ENCODE results near the gene NOL6. TPM values are rescaled to one million over a fixed set of nuclear protein-coding genes. Genes with fewer than 3 reads are reported as not detected.
"Not testable (repeated sequence)": the region's sequence is repeated elsewhere in the genome, so short reads cannot be mapped to it uniquely, and the experiment has no call there.

The NOL6 gene, protein sequence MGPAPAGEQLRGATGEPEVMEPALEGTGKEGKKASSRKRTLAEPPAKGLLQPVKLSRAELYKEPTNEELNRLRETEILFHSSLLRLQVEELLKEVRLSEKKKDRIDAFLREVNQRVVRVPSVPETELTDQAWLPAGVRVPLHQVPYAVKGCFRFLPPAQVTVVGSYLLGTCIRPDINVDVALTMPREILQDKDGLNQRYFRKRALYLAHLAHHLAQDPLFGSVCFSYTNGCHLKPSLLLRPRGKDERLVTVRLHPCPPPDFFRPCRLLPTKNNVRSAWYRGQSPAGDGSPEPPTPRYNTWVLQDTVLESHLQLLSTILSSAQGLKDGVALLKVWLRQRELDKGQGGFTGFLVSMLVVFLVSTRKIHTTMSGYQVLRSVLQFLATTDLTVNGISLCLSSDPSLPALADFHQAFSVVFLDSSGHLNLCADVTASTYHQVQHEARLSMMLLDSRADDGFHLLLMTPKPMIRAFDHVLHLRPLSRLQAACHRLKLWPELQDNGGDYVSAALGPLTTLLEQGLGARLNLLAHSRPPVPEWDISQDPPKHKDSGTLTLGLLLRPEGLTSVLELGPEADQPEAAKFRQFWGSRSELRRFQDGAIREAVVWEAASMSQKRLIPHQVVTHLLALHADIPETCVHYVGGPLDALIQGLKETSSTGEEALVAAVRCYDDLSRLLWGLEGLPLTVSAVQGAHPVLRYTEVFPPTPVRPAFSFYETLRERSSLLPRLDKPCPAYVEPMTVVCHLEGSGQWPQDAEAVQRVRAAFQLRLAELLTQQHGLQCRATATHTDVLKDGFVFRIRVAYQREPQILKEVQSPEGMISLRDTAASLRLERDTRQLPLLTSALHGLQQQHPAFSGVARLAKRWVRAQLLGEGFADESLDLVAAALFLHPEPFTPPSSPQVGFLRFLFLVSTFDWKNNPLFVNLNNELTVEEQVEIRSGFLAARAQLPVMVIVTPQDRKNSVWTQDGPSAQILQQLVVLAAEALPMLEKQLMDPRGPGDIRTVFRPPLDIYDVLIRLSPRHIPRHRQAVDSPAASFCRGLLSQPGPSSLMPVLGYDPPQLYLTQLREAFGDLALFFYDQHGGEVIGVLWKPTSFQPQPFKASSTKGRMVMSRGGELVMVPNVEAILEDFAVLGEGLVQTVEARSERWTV
- total RNA-seq (2021; ENCODE audit: unreplicated experiment) (75.1 TPM), Bru-seq, nascent RNA (percentile 84 among the genes with signal in this experiment), BruChase-seq, experiment 1, labeled RNA remaining after a 2-hour chase (percentile 89 among the genes with signal in this experiment), BruChase-seq, experiment 2, labeled RNA remaining after a 6-hour chase (percentile 95 among the genes with signal in this experiment)
- polyA plus RNA-seq (2012; ENCODE audit: insufficient read length): 42.0 TPM
- long read RNA-seq, full-length matches to known transcripts: 9 of 129 reads
- long read RNA-seq, partial matches to known transcripts: 95 of 129 reads
- long read RNA-seq, other reads (novel, unspliced or antisense): 25 of 129 reads

DNA sequence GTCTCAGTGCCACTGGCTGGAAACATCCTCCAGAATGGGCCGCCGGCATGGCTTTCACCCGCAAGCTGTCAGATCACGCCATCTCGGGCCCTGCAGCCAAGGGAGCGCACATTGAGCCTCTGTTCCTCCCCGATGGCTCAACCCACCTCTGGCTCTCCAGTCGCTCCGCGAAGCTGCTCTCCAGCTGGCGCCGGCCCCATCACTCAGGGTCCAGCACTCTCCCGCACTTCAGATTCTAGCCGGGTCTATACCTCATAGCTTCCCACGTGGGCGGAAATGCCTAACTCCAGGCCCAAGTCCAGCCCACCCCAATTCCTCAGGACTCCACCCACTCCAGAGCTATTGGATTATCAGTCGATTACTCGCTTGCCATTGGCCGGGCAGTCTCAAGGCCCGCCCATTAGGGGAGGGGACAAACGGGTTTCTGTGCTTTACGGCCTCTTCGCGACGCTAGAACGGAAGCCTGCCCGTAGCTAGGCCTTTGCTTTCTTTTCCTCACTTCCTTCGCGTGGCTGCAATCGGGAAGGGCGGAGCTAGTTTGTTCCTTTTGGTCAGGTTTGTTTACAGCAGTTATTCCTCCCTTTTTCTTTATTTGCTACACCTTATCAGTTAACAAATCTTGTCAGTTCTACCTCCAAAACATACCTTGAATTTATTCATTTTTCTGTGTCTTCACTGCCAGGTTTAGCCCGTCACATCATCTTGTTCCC lies at the start of gene NOL6:
TSS of gene NOL6 (minus strand) at position 282 of the 710 bp plus-strand sequence. CDS start at position 200, 82 bp downstream.
- in situ Hi-C loops (cut with HindIII; ENCODE audit: low pct_unique_long_range_greater_than_20kb, low sequenced_read_pairs): no loop called here
- peaks cover 3% of the 10 kb centered on the region for H3K36me3 ChIP-seq (ENCODE audit: control insufficient read depth, insufficient read depth, low read length)
- peak within 1 kb of the TSS; percentile 79 to 99 for H3K4me3 ChIP-seq (ENCODE audit: low read depth in 2 of 2, low read length in 2 of 2)
- H3K4me1 ChIP-seq (ENCODE audit: control insufficient read depth, insufficient read depth, low read length): peaks cover 6% of the 10 kb centered on the region
- H3K27me3 ChIP-seq (ENCODE audit: control insufficient read depth, insufficient read depth, low read length): no peaks in the 10 kb centered on the region
- ATAC-seq: peak; percentile 100
- CTCF ChIA-PET: interaction anchor here (0.7 to 1.1 kb wide), 7 partner anchors 18 to 195 kb away, joined by 3 to 11 read pairs (median 5); partner anchors contain the start of genes AQP3 and NFX1
- peak; percentile 98 for DNase-seq (ENCODE audit: low read depth, low spot score)
- POLR2A ChIA-PET: interaction anchor here (0.6 to 1.1 kb wide), 5 partner anchors 9 to 312 kb away, joined by 3 to 4 read pairs (median 3); no protein-coding TSS in a partner anchor
- BruUV-seq (replicated peaks): no TSS peak
- no peaks in the 10 kb centered on the region for H3K9me3 ChIP-seq (ENCODE audit: control insufficient read depth, insufficient read depth, low read depth, low read length)
- intact Hi-C loops (cut with micrococcal nuclease; ENCODE audit: unreplicated experiment): no loop called here
- peak; percentile 98 for TF ChIP-seq SIN3A (IDR thresholded peaks at IDR 0.05; ENCODE audit: borderline replicate concordance, insufficient read depth, low read depth, low read length)
- peak; percentile 97 for TF ChIP-seq POLR2AphosphoS5 (IDR thresholded peaks at IDR 0.05; ENCODE audit: low read depth, low read length)
- TF ChIP-seq TCF7L2 (IDR thresholded peaks at IDR 0.05; ENCODE audit: low read depth, low read length): no peak
- H3K27ac ChIP-seq (ENCODE audit: low read length): peak within 1 kb of the TSS; percentile 87

DNA sequence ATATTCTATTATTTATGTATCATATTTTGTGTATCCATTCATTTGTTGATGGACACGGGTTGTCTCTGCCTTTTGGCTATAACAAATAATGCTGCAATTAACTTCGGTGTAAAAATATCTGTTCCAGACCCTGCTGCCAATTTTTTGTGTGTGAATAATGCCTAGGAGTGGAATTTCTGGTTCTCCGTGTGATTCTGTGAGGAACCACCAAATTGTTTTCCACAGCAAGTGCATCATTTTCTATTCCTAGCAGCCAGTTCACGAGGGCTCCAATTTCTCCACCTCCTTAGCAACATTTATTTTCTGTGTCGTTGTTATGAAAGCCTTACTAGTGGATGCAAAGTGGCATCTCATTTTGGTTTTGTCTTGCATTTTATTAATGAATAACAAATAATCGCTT lies 48.1 kb upstream of the NOL6 start:
- CTCF ChIA-PET; H3K9me3 ChIP-seq (ENCODE audit: control insufficient read depth, insufficient read depth, low read depth, low read length); H3K4me3 ChIP-seq (ENCODE audit: low read depth in 2 of 2, low read length in 2 of 2); ATAC-seq; in situ Hi-C loops (cut with HindIII; ENCODE audit: low pct_unique_long_range_greater_than_20kb, low sequenced_read_pairs); POLR2A ChIA-PET; H3K36me3 ChIP-seq (ENCODE audit: control insufficient read depth, insufficient read depth, low read length); BruUV-seq (replicated peaks); H3K27me3 ChIP-seq (ENCODE audit: control insufficient read depth, insufficient read depth, low read length); H3K4me1 ChIP-seq (ENCODE audit: control insufficient read depth, insufficient read depth, low read length); H3K27ac ChIP-seq (ENCODE audit: low read length); DNase-seq (ENCODE audit: low read depth, low spot score): not testable (repeated sequence)
- intact Hi-C loops (cut with micrococcal nuclease; ENCODE audit: unreplicated experiment): loop anchor here (5.0 kb wide), 1 partner anchor 200 kb away; no protein-coding TSS in a partner anchor

DNA sequence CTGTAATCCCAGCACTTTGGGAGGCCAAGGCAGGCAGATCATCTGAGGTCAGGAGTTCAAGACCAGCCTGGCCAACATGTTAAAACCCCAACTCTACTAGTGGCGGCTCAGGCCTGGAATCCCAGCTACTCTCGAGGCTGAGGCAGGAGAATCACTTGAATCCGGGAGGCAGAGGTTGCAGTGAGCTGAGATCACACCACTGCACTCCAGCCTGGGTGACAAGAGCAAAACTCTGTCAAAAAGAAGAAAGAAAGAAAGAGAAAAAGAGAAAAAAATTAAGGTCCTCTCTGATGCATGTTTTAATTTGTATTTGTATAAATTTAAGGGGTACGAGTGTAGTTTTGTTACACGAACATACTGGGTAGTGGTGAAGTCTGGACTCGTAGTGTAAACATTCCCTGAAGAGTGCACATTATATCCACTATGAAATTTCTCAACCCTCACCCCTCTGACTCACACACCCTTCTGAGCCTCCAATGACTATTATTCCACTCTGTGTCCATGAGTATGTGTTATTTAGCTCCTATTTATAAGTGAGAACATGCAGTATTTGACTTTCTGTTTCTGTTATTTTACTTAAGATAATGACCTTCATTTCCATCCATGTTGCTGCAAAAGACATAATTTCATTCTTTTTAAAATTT lies 44.3 kb upstream of the NOL6 start:
- H3K9me3 ChIP-seq (ENCODE audit: control insufficient read depth, insufficient read depth, low read depth, low read length); intact Hi-C loops (cut with micrococcal nuclease; ENCODE audit: unreplicated experiment); H3K4me3 ChIP-seq (ENCODE audit: low read depth in 2 of 2, low read length in 2 of 2); H3K27ac ChIP-seq (ENCODE audit: low read length); H3K36me3 ChIP-seq (ENCODE audit: control insufficient read depth, insufficient read depth, low read length); ATAC-seq; in situ Hi-C loops (cut with HindIII; ENCODE audit: low pct_unique_long_range_greater_than_20kb, low sequenced_read_pairs); POLR2A ChIA-PET; H3K27me3 ChIP-seq (ENCODE audit: control insufficient read depth, insufficient read depth, low read length); H3K4me1 ChIP-seq (ENCODE audit: control insufficient read depth, insufficient read depth, low read length); BruUV-seq (replicated peaks); DNase-seq (ENCODE audit: low read depth, low spot score): not testable (repeated sequence)
- CTCF ChIA-PET: interaction anchor here (0.6 to 1.2 kb wide), 2 partner anchors 115 to 160 kb away, joined by 4 read pairs; partner anchors contain the start of gene AQP7

Measured in Panc1 (cell line).